HG03060 (cell line): ENCODE data around the gene EIF1B.

ENCODE experiments used
- ATAC-seq: cut with Tn5 transposase; IDR thresholded peaks from one replicate; pipeline ENCODE4 v1.9.1; 2021; ENCODE audit warnings: low read depth, moderate number of reproducible peaks; ENCODE audit not compliant: unreplicated experiment

Gene EIF1B

GRCh38 chr3:40337136-40338108, 27.9 kb downstream of the EIF1B start:
- ATAC-seq, result no peak

- no peak for ATAC-seq
Observed at GRCh38 chr3:40339871-40340270, 30.4 kb downstream of the EIF1B start.

GRCh38 chr3:40340541-40341170, 31.1 kb downstream of the EIF1B start:
- ATAC-seq, result no peak

GRCh38 chr3:40341671-40342070, 32.2 kb downstream of the EIF1B start:
- ATAC-seq, result no peak

GRCh38 chr3:40350529-40350928, 41.0 kb downstream of the EIF1B start:
- no peak for ATAC-seq

- no peak for ATAC-seq
Observed at GRCh38 chr3:40355410-40355809, 45.9 kb downstream of the EIF1B start.

GRCh38 chr3:40358454-40358853, 48.9 kb downstream of the EIF1B start:
- no peak for ATAC-seq
